ENCODE data around the gene RPS21. TPM values are rescaled to one million over a fixed set of nuclear protein-coding genes. Genes with fewer than 3 reads are reported as not detected.
A peak's percentile ranks its signal among the peaks of the same experiment; 100 is the strongest.

RPS21 gene
- total and polyA plus RNA-seq, 8 donors: 239 to 7,615 (median 2,549) TPM

- H3K9me3 ChIP-seq: no peaks in the 10 kb centered on the region
- H3K27me3 ChIP-seq: peaks cover 0 to 25% (median 15%) of the 10 kb centered on the region in 3 donors
- H3K4me1 ChIP-seq: peaks cover 88 to 94% (median 91%) of the 10 kb centered on the region in 4 donors
- no peak overlapping the region for H3K4me3 ChIP-seq
- intact Hi-C loops (cut with DNase I; ENCODE audit: low total_unique reads): no loop called here
- peak overlapping the region in 4 of 5 donors; percentile 82 to 92 (median 90) for H3K27ac ChIP-seq
- TF ChIP-seq POLR2A (IDR thresholded peaks at IDR 0.05) (no peak), CTCF (IDR thresholded peaks at IDR 0.05) (no peak), EP300 (IDR thresholded peaks at IDR 0.05) (no peak), POLR2AphosphoS5 (IDR thresholded peaks at IDR 0.05) (no peak)
- 50 to 75% (median 70%) methylated on average over 13 to 20 of the region's 20 CpGs for WGBS, 5 donors
- peak in 1 of 2 donors; percentile 69 for DNase-seq
- peaks cover 0 to 14% (median 4%) of the 10 kb centered on the region in 4 donors for H3K36me3 ChIP-seq
Observed at GRCh38 chr20:62362991-62363919, 23.6 kb upstream of the RPS21 start.

GRCh38 chr20:62363920-62364851 is 22.7 kb upstream of the RPS21 start:
- Histone ChIP-seq H3K9me3 (no peaks in the 10 kb centered on the region), H3K27me3 (peaks cover 0 to 34% (median 20%) of the 10 kb centered on the region in 3 donors), H3K36me3 (peaks cover 0 to 14% (median 4%) of the 10 kb centered on the region in 4 donors), H3K4me1 (peaks cover 88 to 94% (median 91%) of the 10 kb centered on the region in 4 donors), H3K4me3 (peak overlapping the region; percentile 67 to 90 (median 77)), H3K27ac (peak overlapping the region; percentile 63 to 92 (median 89))
- DNase-seq: peak in 1 of 2 donors; percentile 60
- intact Hi-C loops (cut with DNase I; ENCODE audit: low total_unique reads): no loop called here
- WGBS, 5 donors: 70 to 79% (median 76%) methylated on average over 14 to 22 of the region's 22 CpGs
- TF ChIP-seq POLR2A (IDR thresholded peaks at IDR 0.05) (no peak), POLR2AphosphoS5 (IDR thresholded peaks at IDR 0.05) (no peak), CTCF (IDR thresholded peaks at IDR 0.05) (no peak), EP300 (IDR thresholded peaks at IDR 0.05) (no peak)

- H3K4me3 ChIP-seq: peak overlapping the region; percentile 67 to 90 (median 77)
- H3K27me3 ChIP-seq: peaks cover 0 to 42% (median 20%) of the 10 kb centered on the region in 3 donors
- DNase-seq: peak; percentile 56 to 76
- H3K9me3 ChIP-seq: no peaks in the 10 kb centered on the region
- TF ChIP-seq CTCF (IDR thresholded peaks at IDR 0.05) (no peak), POLR2AphosphoS5 (IDR thresholded peaks at IDR 0.05) (peak; percentile 8 to 62 (median 16))
- peak overlapping the region; percentile 63 to 92 (median 89) for H3K27ac ChIP-seq
- peaks cover 90 to 94% (median 92%) of the 10 kb centered on the region in 4 donors for H3K4me1 ChIP-seq
- WGBS, 5 donors: 34 to 52% (median 40%) methylated on average over 25 to 27 of the region's 27 CpGs
- intact Hi-C loops (cut with DNase I; ENCODE audit: low total_unique reads): no loop called here
- H3K36me3 ChIP-seq: peaks cover 0 to 14% (median 4%) of the 10 kb centered on the region in 4 donors
Observed at GRCh38 chr20:62364911-62365736, 21.8 kb upstream of the RPS21 start.
